GM21786 (cell line): ENCODE measurements around the gene MCF2.

Experiments
- ATAC-seq: cut with Tn5 transposase; IDR thresholded peaks from one replicate; pipeline ENCODE4 v1.9.1; 2021; ENCODE audit not compliant: unreplicated experiment

MCF2 gene

DNA sequence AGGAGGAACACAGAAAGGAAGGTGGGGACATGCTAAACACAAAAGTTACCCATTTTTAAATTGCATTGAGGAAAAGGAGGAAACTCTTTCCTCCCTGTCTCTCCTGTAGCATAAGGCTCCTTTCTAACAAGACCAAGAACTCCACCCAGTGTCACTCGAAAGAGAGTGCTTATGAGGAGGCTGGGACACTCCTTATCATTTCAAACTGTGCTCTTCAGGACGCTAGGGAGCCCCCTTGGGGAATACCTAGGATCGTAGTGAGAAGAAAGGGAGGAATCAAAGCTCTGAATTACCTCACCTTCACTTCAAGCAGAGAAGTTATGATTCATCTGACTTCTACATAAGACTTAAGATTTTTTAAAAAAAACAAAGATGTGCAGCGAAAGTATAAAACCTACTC lies 111.9 kb downstream of the MCF2 start:
- no peak for ATAC-seq

- ATAC-seq: no peak
Measured at GRCh38 chrX:139585613-139586012, 122.4 kb downstream of the MCF2 start.

DNA sequence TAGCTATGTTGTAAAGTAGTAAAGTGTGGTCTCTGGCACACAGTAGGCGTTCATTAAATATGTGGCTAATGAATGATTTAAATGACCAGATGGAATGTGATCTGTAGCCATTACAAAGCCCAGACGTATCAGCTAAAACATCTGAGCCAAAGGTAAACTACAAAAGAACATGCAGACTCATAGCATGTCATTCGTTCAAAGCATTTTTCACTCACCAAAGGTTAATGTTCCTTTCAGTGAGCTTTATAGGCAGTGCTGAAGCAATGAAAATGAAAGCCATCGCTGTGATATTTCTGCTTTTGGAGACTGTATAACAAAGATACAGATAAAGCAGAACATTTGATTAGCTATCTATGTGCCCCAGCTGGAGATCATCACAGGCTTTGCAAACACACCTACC lies 126.9 kb downstream of the MCF2 start:
- ATAC-seq: no peak

DNA sequence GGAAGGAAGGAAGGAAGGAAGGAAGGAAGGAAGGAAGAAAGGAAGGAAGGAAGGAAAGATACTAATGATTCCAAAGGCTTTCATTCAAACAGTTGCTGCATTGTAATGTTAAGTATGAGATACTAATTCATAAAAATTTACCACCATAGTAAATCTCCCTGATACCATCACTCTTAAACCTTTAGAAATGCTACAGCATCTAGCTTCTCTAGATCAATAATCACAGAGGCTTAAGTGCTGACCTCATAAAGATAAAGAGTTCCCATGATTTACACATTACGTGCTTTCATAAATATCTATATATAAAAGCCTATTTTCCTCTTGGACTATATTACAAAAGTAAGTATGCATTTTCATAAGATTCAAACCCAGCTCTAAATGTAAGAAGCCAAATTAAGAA lies 141.0 kb downstream of the MCF2 start:
- no peak for ATAC-seq

DNA sequence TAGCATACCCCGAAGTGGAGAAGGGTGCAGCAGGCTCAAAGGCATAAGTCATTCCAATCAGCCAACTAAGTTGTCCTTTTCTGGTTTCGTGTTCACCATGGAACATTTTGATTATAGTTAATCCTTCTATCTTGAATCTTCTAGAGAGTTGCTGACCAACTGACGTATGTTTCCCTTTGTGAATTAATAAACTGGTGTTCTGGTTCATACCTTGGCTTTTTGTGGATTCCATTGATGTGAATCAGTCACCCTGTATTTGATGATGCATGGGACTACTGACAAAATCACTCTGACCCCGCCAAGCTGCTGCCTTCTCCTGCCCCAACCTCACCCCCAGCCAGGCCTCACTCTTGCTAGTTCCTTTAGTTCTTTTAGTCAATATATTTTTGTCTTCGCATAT lies 144.7 kb downstream of the MCF2 start:
- ATAC-seq: no peak

GRCh38 chrX:139560221-139560620 lies 147.7 kb downstream of the MCF2 start:
- ATAC-seq: no peak

DNA sequence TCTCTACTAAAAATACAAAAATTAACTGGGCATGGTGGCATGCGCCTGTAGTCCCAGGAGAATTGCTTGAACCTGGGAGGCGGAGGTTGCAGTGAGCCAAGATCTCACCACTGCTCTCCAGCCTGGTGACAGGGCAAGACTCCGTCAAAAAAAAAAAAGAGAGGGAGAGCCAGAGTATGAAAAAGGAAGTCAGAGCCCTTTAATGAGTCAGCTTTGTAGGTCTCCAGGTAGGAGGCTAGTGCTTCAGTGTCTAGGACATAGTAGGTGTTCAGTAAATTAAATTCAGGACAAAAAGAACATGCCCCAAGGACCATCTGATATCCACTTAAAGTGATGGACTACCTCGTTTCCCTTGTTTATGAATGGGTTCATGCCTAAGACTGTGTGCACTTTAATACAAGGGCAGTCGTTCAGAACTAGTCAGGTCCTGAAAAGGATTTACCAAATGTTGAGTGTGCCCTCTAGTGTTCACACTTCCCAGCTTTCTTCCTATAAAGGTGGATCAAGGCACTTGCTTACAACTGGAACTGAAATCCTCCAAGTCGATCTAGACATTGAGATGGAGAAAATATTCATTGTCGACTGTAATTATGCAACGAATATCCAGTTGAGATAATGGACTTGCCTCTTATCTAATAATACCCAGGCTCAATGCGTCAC lies 148.5 kb downstream of the MCF2 start:
- ATAC-seq: peak; percentile 84

- no peak for ATAC-seq
Measured at GRCh38 chrX:139554991-139555675, 152.8 kb downstream of the MCF2 start.

- ATAC-seq: no peak
Measured at GRCh38 chrX:139554376-139554775, 153.6 kb downstream of the MCF2 start.

DNA sequence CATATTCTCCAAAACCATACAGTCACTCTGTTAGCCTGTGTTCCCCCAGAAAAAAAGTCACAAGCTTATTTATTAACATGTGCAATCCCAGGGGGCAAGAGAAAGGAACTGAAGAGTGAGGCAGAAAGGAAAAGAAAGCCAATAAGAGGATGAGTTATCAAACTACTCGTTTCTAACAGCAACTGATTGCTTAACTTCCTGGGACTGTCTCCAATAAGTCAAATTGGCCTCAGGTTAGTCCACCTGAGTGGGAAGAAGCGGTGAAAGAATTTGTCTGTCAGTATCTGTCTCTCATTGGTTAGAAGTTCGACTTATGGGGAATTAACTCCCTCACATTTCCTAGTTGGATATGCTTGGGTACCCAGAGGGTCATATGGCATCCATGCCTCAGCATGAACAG lies 163.4 kb downstream of the MCF2 start:
- ATAC-seq: no peak

DNA sequence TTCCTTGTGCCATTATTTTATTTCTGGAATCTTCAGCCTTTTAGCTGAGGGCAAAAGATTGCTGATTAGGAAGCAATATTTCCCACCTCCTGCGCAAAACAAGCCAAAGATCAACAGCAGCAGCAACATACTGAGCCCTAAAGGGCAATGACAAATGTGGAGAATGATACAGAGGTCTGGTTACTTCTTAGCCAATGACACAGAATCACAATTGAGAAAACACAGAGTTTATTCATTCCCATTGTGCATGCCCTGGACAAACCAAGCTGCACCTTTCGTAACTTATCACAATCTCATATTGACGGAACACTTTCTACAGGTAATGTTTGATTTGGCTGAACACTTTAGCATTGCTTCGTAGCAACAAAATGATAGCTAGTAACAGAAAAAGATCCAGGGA lies 164.0 kb downstream of the MCF2 start:
- ATAC-seq: no peak

GRCh38 chrX:139542652-139543051 lies 165.3 kb downstream of the MCF2 start:
- no peak for ATAC-seq

DNA sequence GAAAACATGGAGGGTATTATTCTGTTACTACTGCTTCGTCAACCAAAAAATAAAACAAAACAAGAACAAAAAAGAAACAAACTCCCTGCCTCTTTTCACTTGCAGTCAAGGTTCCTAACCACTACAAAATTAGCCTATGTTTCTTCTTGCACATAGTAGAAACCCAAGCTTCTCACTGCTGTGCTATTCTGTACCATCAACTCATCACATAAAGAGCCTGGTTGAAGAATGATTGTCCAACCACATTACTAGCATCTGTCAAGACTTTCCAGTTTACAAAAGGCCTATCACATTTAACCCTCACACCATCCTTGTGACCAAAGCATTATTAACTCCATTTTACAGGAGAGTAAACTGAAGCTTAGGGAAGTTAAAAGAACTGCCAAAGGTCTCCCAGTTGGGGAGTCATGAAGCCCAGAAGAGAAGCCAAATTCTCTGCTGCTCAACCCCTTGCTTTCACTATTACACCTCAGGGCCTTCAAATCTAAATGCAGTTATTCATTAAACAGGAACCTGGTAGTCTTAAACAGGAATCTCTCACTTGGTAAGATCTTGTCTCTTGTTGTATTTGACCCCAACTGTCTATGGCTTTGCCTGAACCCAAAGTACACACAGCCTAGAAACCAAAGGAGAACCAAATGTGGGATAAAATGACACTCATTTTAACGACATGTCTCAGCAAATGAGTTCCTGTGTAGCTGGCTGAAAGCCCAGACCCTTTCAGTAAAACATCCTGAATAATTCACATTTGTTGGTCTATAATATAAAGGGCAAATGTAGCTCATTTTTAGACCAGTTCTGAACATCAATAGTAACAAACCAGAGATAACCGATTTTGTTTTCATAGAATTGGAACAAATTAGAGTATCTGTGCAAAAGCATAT lies 168.8 kb downstream of the MCF2 start:
- ATAC-seq: peak; percentile 84

DNA sequence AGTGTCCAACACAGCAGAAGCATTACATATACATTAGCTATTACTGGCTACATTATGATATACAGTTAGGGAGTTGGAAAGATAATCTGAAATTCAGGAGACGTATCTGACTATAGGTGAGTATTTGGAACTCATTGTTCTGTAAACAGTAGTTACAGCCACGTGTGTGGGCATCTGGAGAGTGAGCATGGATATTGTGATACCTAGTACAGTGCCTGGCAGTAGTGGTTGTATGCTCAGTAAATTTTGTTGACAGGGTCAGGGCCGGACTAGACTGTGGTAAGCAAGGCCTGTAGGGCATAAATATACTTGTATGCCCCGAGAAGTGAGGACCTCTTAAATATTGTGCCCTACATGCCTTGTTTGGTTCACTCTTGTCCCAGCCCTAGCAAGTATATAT lies 174.5 kb downstream of the MCF2 start:
- no peak for ATAC-seq

GRCh38 chrX:139532834-139533233 lies 175.1 kb downstream of the MCF2 start:
- no peak for ATAC-seq
